Measurements from ENCODE around the gene POC1B.

POC1B gene

DNA sequence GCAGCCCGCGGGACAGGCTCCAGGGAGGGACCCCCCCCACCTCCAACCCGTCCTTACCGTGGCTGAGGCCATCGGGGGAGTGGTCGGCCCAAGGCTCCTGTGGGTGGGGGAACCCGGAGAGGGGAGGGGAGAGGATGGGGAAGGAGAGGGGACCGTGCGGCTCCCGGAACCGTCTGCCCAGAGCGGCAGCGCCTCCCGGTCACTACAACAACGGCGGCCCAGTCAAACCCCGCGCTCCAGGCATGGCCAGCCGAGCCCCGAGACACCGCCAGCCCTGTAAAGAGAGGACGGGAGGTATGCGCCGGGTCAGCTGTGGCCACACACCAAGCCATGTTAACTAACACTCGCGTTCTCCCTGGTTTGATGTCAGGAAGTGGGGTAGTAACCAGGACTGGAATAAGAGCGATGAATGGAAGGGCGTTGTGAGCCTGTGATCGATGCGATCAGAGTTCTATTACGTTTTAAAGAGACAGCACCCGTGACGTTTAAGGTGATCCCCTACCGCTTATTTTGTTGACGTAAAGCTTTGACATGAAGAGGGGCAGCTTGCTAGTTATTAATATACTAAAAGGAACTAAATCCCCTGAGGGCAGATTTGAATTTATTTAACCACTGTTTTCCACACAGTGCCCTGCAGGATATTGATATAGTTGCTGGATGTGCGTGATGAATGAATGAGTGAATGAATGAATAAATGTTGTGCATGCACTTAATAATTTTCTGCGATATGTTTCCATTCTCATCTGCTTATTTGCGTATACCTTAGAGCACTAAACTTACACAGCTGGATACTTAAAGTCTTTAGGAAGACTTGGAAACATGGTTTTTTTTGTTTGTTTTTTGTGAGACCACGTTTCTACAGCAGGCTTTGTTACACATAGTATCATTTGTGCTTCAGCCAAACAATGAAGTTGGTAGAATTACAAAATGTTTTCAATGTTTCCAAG, at the start of gene POC1B:
Gene POC1B (minus strand): TSS at position 224 of the 947 bp plus-strand sequence. CDS start 152 bp downstream, at position 72.
- peak; percentile 87 to 89 for DNase-seq

DNA sequence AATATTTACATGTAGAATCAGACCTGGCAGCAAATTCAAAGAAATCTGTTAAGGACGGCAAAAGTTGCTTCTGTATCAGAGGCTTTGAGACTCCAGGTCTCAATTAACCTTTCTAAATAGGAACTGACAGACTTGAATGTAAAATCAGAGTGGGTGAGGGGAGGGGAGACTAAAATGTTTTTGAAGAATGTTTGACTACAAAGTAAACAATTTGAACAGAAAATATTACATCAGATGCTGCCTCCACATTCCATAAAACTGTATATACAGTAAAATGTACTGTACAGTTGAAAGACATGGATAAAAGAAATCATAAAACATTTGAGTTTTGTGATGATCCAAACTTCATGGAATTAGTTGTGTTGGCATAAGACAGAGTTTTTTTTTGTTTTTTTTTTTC, 49.5 kb upstream of the POC1B start:
- DNase-seq: no peak

DNA sequence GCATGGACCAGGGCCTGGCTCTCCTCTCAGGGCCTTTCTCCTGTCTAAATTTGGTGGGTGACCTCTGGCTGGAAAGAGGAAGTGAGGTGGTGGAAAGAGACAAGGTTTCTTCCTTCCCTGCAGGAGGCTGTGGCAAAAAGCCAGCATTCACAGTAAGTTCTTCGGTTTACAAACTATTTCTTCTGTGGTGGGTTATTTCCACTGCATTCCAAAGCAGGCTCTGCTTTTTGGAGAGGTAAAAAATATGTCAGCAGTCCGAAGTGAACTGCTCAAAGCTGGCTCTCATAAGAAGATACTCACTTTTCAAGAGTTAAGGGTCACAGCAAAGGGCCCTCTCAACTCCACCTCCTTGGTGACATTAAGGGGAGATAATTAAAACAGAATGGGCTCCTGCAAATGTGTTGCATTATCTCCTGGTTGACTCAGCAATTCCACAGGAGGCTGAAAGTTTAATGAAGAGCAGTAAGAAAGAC, 48.9 kb upstream of the POC1B start:
- DNase-seq: no peak

DNA sequence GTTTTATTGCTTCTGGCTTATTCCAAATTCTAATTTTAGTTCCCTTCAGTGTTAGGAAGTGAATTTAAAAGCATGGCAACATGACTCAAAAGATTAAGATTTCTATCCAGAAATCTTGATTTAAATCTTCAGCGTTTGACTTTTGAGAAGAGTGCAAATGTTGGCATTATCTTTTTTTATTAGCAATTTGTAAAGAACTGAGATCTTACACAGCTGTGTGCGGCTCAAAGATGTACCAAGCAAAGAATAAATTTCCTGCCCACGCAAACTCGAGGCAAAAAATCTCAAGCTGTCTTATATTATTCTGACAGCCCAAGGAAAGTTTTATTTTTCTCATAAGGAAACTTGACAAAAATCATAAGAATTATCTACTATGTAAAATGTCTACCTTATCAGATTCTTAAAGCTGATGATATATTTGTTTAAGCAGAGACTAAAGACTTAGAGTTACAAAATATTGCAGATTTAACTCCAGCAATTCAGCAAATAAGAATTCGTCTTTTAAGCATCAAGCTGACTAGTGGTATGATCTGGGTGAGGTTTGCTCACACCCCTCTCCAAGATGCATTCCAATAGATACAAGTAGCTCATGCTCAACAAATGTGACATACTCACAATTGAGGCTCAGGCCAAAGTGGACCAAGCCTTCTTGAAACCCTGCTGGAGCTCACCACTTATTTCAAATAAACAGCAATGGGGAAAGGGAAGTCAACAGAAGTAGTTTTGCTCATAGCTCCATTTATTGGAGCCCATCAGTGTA, 47.4 kb upstream of the POC1B start:
- no peak for DNase-seq

DNA sequence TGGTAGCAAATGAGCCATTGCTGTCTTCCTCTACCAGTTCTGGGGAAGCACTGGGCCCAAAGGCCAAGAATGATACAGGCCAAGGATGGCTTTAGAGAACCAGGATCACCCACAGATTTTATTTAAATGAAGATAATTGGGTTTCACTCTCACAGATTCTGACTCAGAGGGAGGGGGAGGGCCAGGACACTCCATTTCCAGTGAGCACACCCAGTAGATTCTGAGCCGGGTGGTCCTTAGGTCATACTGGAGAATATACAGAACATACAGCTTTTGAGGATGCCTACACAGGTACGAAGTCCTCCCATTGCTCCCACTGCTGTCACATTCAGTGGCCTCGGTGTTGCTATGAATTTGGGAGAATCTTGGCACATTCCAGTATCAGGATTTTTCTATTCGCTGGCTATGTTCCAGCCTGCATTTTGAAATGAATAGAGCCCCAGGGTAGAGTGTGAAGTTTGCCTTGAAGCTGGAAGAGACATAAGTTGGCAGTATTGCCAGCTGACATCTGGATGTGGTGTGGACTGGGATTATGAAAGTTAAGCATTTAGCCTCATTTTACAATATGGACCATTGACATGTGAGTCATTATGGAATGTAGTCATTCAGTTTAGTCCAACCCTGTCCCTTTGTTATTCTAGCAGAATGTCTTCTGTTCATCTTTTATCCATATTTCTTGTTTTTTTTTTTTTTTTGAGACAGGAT, 45.8 kb upstream of the POC1B start:
- no peak for DNase-seq

DNA sequence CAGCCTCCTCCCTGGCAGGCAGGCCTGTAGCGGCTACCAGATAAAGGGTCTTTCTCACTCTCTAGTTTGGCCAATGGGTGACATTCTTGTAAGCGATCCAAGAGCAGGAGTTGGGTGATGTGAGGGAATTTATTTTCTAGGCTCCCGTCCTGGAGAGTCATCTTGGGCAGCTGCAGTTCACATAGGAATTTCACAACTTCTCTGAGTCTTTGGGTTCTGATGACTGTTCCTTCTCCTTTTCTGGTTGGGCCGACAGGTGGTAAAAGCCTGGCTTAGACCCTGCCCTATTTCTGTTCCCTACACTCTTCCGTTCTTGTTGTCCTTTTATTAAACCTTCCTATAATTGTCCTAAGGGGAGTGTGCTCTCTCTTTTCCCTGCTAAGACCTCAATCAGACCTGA, 42.6 kb upstream of the POC1B start:
- no peak for DNase-seq

DNA sequence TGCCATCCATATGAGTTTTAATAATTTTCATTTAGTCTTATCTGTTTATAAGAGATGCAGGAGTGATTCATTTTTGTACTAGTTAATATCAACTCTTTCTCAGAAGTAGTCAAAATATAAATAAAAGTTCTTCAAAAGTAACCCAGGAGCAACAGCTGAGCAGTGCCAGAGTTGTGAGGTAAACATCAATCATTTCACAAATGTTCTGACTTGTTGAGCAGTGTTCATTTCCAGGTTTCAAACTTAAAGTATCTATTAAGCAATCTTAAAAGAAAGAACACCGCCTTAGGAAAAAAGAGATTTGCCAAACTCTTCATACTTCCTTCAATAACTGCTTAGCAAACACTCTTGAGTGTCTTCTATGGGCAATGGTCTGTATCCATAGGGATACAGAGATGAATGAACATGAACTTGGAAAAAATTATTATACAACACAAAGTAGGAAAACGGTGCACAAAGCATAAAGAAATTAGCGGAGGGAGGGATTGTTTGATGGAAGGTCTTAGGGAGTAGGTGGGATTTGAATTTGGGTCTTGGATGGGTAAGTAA, 41.9 kb upstream of the POC1B start:
- DNase-seq: no peak

DNA sequence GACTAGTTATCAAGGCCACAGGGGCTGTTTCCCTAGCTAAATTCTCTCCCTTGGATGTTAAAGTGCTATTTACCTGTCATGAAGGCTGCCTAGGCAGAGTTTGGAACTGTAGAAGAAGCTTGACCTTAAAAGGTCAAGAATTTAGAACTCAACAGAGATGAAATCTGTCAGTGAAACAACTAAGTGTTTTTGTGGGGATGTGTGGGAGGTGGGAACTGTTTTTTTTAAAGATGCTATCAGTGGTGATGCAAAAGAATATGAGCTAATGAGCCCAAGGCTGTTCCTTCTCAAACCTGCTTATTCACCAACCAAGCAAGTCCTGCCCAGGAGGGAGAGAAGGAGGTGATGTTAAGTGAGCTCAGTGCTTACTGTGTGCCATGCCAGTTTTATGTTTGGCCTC, 40.8 kb upstream of the POC1B start:
- no peak for DNase-seq

DNA sequence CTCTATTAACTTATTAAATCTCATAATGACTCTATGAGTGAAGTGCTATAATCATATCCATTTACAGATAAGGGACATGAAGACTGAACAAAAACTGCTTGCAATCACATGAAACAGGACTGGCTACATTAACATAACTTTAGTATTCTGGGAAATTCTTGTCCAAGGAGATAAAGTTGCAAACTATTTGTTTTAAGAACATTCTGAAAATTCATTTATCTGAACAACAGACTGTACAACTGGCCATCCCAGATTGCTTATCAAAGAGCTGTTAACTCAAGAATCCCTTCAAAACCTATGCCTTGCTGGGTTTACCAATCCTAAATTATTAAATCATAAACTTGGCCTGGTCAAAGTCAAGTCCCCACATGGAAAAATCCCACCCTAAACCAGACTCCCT, 39.2 kb upstream of the POC1B start:
- no peak for DNase-seq

DNA sequence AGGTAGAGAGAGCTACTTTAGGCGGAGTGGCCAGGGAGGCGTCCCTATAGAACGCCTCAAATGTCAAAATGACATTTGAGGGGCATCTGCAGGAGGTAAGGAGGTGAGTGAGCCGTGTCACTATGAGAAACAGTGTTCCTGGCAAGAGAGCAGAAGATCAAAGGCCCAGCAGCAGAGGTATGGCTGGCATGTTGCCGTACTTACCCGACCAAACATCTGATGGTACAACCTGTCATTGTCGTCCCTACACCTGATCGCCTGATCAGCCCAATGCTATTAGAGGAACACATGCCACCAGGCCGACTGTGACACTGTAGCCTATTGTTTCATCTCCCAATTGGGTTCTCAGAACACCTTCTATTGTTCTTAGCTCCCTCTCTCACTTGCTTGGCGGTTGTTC, 33.9 kb upstream of the POC1B start:
- DNase-seq: no peak

DNA sequence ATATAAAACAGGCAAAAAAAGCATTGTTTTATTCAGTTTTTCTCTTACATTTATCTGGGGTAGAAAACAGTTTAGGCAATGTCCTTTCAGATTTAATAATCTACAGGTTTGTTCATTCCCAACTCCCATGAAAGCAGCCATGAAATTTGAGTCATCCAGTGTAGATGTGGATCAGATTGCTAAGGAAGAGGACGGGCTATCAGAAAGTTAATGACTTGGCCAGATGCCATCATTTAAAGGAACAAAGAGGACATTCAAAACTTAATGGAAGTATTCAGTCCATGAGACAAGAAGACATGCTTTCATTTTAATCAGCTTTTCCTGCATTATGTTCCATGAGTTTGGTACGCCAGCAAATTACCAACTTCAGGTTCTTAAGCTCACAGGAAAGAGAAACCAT, 31.1 kb upstream of the POC1B start:
- DNase-seq: no peak

DNA sequence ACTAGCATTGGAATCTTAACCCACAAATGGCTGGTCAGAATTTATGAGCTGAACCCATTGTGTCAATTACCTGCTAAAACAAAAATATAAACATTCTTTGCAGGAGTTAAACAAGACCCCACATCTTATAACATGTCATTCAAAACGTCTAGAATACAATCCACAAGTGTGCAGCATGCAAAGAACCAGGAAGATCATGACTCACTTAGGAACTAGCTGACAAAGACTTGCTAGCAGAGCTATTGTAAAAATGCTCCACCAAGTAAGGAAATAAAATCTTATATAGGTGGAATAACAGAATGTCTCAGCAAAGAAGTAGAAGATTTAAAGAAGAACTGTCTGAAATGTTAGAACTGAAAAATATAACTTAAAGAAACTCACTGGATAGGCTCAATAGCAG, 26.5 kb upstream of the POC1B start:
- no peak for DNase-seq

DNA sequence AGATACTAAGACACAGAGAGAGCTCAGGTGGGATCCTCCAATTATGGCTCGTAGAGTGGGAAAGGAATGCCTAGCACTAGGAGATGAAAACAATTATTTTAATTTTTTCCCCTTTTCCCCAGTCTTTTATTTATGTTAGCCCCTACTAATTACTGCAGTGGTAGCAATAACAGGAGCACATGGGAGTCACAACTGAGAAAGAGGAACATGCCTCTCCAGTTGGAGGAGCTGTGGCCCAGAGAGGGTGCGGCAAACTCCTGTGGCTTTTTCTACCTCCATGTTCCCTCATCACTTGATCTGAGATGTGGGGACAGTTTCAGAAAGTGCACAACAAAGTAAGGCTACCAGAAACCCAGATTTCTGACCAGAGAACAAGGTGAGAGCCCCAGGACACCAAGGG, 25.9 kb upstream of the POC1B start:
- DNase-seq: no peak

DNA sequence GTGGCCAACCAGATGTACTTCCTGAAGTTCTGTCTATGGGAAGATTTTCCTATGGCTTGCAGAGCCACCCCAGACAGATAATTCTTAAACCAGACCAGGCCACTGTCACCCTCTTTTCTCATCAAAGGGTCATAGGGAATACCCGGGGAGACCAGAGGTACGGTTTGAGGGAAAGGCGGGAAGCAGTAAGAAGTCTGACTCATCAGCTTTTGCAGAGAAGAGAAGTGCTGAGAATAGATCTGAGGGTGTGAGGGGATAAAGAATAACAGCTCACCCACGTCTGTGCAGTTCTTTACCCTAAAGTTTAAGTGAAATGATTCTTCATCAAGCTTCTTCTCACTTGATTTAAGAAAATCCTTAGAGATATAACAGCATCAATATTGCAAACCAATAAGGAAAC, 21.3 kb upstream of the POC1B start:
- DNase-seq: no peak

DNA sequence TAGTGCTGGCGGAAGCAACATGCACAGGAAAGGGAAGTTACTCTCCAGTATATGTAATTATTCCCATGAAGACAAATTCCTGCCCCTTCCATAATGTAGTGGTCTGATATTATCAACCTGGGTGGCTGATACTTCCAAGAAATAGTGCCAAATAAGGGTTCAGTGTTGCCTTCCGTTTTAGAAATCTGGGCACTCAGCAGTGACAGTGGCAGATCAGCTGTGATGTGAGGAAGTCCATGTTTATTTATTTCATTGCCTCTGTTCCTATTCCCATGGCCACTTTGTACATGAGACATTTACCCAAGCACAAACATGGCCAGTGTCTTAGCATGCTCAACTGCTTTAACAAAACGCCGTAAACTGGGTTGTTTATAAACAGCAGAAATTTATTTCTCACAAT, 20.3 kb upstream of the POC1B start:
- no peak for DNase-seq

DNA sequence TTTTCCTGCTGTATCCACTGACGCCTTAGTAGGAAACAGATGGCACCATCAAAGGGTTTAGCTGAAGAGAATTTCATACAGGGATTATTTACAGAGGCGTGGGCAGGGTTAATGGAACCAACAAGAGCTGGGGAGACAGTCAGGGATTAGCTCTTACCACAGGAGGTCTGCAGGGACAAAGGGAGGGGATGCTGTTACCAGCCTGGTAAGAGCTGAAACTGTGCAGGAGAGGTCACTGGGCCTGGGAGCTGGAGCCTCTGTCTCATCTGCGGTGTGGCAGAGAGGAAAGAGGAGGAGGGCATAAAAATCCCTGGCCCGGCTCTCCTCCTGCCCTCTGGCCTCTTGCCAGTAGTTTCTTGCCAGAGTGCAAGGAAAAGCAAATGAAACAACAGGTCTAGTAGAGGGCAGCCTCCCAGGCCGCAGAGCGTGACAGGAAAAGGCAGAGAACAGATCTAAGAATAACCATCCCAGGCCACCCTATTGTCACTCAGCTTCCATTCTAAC, 18.9 kb upstream of the POC1B start:
- DNase-seq: no peak

DNA sequence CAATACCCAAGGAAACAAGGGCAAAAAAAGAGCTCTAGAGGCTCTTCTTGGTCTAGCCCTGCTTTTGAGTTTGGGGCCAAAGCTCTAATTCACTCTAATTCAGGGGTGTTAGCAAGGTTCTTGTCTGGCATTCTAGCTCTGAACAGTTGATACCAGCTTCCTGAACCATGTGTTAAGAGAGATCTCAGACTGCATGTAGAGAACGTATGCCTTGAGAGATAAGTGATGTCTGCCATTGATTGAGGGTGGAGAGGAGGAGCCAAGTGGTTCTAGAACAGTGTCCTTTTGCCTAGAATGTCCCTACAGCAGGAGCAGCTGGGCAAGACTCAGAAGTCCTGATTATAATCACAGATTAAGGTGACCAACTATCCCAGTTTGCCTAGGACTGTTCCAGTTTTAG, 18.2 kb upstream of the POC1B start:
- DNase-seq: no peak

DNA sequence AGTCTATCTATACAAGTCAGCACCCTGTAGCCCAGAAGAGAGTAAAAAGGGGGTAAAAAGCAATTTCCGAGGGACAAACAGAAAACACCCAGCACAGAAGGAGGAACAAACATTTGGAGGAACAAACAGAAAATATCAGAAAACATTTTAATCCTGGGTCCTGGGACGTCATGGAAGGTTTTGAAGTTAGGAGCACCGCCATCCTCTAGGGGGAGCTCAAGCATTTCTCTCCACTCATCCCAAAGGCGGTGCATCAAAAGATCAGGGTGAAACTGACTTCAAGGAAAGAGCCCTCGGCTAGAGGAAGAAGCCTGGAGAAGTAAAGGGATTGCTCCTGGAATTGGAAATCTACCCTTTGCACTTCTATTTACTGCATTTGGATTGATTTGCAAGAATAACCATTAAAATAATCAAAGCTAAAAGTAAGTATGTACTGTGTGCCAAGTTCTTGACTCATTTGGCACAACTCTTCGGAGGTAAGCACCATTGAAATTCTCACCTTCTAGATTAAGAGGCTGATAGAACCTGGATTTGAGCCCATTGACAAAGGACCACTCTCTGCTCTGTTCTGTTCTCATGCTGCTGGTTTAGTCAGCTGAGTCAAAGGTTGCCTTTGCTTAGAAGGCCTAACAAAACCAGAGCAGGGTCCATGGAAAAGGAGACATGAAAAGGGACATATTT, 17.2 kb upstream of the POC1B start:
- DNase-seq: peak; percentile 65 to 71

DNA sequence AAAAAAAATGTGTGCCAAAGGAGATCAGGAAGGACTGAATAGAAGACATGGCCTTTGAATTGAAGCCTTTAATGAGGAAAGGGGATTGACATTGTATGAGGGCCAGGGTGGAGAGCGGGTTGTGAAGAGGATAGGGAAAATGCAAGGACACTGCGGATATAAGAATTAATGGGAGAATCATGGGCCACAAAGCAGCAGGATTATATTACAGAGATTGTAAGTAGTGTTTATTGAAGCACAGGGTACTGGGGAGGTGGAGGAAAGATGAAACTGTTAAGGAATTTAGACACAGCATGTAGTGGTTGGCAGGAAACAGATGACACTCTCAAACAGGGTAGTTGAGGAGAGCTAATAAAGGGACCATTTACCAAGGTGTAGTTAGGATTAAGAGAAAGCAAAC, 16.4 kb upstream of the POC1B start:
- DNase-seq: no peak

DNA sequence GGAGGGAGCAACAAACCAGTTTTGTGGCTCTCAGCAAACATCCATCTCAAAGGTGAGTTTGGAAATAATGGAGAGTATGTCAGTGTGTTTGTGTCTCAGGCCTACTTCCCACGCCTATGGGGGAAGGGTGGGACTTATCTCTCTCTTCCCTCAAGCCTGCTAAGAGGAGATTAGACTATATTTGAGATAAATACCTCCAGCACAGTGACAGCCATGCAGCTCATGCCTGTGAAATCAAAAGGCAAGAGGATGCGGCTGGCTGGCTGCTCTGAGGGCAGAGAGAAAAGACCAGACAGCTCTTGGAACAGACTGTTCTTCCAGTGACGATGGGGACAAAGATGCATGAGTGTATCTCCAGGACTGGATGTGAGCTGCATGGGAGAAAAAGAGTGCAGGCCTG, 14.7 kb upstream of the POC1B start:
- DNase-seq: no peak

DNA sequence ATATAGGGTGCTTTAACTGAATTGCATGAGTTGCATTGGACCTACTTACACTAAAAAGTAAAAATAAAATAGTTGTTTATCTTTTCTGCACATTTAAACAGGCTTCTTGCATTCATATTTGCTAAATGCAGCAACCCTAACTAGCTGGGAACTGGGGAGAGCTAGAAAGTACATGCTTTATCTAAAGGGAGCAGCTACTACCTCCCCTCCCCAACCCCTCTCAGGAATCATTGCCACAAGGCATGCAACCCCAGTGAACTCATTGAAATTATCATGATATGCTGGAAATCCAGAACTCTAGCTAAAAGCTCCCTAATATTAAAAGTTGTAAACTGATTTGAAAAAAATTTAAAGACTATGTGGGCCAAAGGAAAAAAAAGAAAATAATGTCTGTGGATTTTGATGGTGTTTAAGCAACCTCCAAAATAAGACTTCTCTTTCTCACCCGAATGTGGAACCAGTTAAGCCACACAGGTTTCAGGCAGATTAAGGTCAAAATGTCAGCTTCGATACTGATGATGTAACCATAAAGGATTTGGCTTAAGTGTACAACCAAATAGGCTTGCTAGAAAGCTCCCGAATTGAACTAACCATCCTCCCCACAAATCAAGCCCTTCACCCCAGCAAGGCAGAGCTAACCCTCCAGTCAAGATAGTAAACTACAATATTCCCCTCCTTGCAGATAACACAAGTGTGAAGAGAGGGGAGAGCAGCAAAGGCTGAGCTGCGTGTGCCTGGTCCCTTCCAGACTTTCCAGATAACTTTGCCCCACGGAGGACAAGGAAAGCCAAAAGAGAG, 13.8 kb upstream of the POC1B start:
- DNase-seq: no peak
